PFSK-1 (cell line): ENCODE results near the gene DNAJA3.

Source experiments
- FOXP2 ChIP-seq: optimal IDR thresholded peaks from 2 replicates; pipeline ENCODE3; 2011; ENCODE audit warnings: borderline replicate concordance, control low read depth, inconsistent platforms; ENCODE audit not compliant: insufficient read depth; ENCODE audit errors: extremely low read length, extremely low read depth
- POLR2AphosphoS5 ChIP-seq: IDR thresholded peaks from 2 replicates; pipeline ENCODE4 v1.6.1; 2012; ENCODE audit warnings: low read depth, mild to moderate bottlenecking, control low read depth, low read length, moderate library complexity
- REST ChIP-seq, 2 experiments: IDR thresholded peaks; 2 replicates each; pipeline versions ENCODE4 v1.6.1 to v1.8.0; 2011 to 2012; ENCODE audit warnings: low read depth in 2 of 2, low read length in 2 of 2, control low read depth in 1 of 2, inconsistent platforms in 1 of 2, mild to moderate bottlenecking in 1 of 2, moderate library complexity in 1 of 2; ENCODE audit not compliant: insufficient read depth in 1 of 2
- SIN3A ChIP-seq: IDR thresholded peaks from 2 replicates; pipeline ENCODE4 v1.6.1; 2012; ENCODE audit warnings: mild to moderate bottlenecking, low read length, moderate library complexity, borderline replicate concordance; ENCODE audit not compliant: insufficient read depth
- TAF1 ChIP-seq: IDR thresholded peaks from 2 replicates; pipeline ENCODE4 v1.6.1; 2012; ENCODE audit warnings: low read length, control low read depth, borderline replicate concordance; ENCODE audit not compliant: insufficient read depth

Gene DNAJA3

DNA sequence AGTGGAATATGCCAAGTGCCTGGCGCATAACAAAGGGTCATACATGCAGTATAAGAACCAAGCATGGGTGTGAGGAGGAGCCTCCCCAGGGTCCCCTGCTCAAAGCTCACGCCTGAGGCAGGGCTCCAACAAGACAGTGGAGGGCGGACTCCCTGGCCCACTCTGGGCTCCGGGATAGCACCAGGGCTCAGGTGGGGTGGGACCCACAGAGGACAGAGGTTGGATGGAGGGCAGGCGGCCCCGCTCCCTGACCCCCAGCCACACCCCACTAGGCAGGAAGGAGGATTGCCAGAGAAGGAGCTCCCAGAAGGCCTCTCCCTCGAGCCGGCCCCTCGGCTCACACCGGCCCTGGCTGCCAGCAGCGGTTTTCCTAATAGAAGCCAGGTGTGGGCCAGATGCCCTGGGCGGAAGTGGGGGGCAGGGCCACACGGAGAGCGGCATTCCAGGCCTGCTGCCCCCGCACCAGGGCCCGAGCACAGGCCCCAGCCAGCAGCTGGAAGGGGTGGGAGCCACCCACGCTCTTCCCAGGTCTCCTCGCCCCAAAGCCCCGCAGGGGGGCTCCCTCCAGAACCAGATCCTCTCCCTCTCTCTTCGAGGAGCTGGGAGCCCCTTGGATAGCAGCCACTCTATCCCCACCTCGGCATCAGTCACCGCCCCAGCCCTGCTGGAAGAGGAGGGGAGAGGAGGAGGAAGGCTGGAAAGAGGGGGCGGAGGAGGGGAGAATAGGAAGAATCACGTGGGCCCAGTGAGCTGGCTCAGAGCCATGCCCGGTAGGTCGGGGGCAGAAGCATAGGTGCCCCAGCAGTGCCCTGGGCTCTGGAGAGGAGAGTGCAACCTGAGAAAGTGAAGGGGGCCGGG, 33.1 kb upstream of the DNAJA3 start:
- TF ChIP-seq POLR2AphosphoS5 (peak; percentile 55; the same call in 1 of the 2 replicates), FOXP2 (peak; percentile 75), SIN3A (0 out of 2 replicates have a peak, but pooled peaks have one; percentile 15), TAF1 (no peak), REST (IDR thresholded peaks at IDR 0.05; ENCODE audit: insufficient read depth in 1 of 2, low read depth in 2 of 2, low read length in 2 of 2) (0 out of 4 replicates have a peak, but pooled peaks have one; percentile 9)

DNA sequence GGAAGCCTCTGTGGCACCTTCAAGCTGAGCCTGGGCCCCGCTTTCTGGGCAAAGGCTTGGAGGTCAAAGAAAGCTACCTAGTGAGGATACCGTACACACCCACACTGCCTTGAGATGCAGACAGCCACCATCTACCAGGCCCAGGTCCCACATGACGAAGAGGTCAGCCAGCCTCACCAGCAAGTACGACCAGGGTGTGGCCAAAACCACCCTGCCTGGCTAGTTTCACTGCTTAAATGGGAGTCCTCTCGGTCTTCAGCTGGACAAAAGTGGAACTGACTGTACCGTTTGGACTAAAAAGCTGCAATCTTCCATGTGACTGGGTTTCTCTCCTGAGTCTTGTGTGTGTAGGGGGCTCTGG, 32.4 kb upstream of the DNAJA3 start:
- no peak for TF ChIP-seq SIN3A

- no peak for TF ChIP-seq SIN3A
- TF ChIP-seq REST (IDR thresholded peaks at IDR 0.05; ENCODE audit: insufficient read depth in 1 of 2, low read depth in 2 of 2, low read length in 2 of 2), result no peak
Observed at GRCh38 chr16:4395055-4395726, 30.5 kb upstream of the DNAJA3 start.

GRCh38 chr16:4399001-4399730, 26.5 kb upstream of the DNAJA3 start:
- TF ChIP-seq FOXP2 (no peak), SIN3A (no peak), POLR2AphosphoS5 (no peak), TAF1 (no peak), REST (IDR thresholded peaks at IDR 0.05; ENCODE audit: insufficient read depth in 1 of 2, low read depth in 2 of 2, low read length in 2 of 2) (no peak)

GRCh38 chr16:4401094-4401501, 24.6 kb upstream of the DNAJA3 start:
- TF ChIP-seq POLR2AphosphoS5 (no peak), TAF1 (no peak), REST (IDR thresholded peaks at IDR 0.05; ENCODE audit: insufficient read depth in 1 of 2, low read depth in 2 of 2, low read length in 2 of 2) (no peak)
